NB4 (cell line): ENCODE measurements around the gene DGKK.

Experiments used
- CTCF ChIP-seq: IDR thresholded peaks from one replicate; pipeline ENCODE4 v1.5.1; 2012; ENCODE audit warnings: low read depth, low read length
- MAX ChIP-seq: IDR thresholded peaks from 2 replicates; pipeline ENCODE4 v1.6.1; 2011; ENCODE audit warnings: low read depth, low read length
- MYC ChIP-seq: IDR thresholded peaks from 2 replicates; pipeline ENCODE4 v1.6.1; 2011; ENCODE audit warnings: low read depth, low read length

- TF ChIP-seq MYC (no peak), CTCF (no peak), MAX (no peak)
Measured at GRCh38 chrX:50470103-50471031, at the start of gene DGKK.
